ENCODE results near the gene ATXN7L1.

DNA sequence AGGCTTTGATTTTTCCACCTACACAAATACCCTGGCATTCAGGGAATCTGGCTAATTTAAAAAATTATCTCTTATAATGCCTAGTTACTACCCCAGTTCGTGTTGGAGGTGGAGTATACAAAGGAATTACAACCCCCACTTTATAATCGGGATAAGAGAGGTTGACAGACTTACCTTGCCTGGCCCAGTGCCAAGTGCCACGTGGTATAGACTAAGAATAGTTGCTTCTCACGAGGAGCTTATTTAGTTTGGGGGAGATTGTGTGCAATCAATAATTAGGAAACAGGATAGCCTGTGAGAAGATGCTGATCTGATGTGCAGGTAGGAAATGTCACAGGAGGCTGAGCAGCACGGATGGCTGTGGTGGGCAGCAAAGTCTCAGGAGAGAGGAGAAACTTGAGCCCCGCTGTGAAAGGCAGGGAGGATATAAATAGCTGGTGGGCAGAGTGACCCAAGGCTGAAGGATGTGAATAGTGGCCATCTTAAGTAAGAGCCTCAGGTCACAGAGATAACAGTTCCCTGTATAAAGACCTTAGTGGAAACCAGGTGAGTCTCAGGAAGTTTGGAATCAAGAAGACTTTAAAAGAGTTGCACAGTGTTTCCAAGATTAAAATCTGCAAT is 11.3 kb upstream of the ATXN7L1 start:
- no peak for TF ChIP-seq CTCF (IDR thresholded peaks at IDR 0.05; ENCODE audit: low read length)
- TF ChIP-seq EZH2 (optimal IDR thresholded peaks at IDR 0.05; ENCODE audit: low read depth, low read length): no peak

All from MM.1S (cell line).